ENCODE measurements around the gene CGB1. TPM values are rescaled to one million over a fixed set of nuclear protein-coding genes. Genes with fewer than 3 reads are reported as not detected.

CGB1 gene
- total and polyA plus RNA-seq, 9 of the 15 experiments (the other 6 are each of a cell fraction or from before 2014, with no cell fraction given) = not detected

- no peak for TF ChIP-seq ZNF212 (CRISPR knock-in tag; IDR thresholded peaks at IDR 0.05)
- TF ChIP-seq CREBBP (IDR thresholded peaks at IDR 0.05; ENCODE audit: low read depth, low read length) = no peak
- peak; percentile 87 to 89 for TF ChIP-seq NRF1 (conservative IDR thresholded peaks at IDR 0.05 in 1 of 2, IDR thresholded peaks at IDR 0.05 in 1 of 2)
- TF ChIP-seq ZMIZ1 (IDR thresholded peaks at IDR 0.05; ENCODE audit: low read depth in 2 of 2, low read length in 2 of 2) = peak in 1 of 2 experiments; percentile 48; a peak in 1 of 4 replicates
- peak; percentile 86 for TF ChIP-seq XRCC5 (IDR thresholded peaks at IDR 0.05; ENCODE audit: low read depth, low read length)
- TF ChIP-seq PHB2 (IDR thresholded peaks at IDR 0.05; ENCODE audit: low read depth) = no peak
- no peak for TF ChIP-seq ZNF3 (CRISPR knock-in tag; IDR thresholded peaks at IDR 0.05)
- no peak for TF ChIP-seq ZNF436 (CRISPR knock-in tag; IDR thresholded peaks at IDR 0.05)
- TF ChIP-seq CBFA2T3 (IDR thresholded peaks at IDR 0.05) = no peak
- peak; percentile 82 for TF ChIP-seq PML (IDR thresholded peaks at IDR 0.05; ENCODE audit: low read length)
- TF ChIP-seq ELF4 (CRISPR knock-in tag; IDR thresholded peaks at IDR 0.05) = 0 out of 2 replicates have a peak, but pooled peaks have one; percentile 50
- peak; percentile 91 for TF ChIP-seq ZNF764 (CRISPR knock-in tag; IDR thresholded peaks at IDR 0.05; ENCODE audit: low read depth)
- no peak for TF ChIP-seq ZNF41 (CRISPR knock-in tag; conservative IDR thresholded peaks at IDR 0.05)
- no peak for TF ChIP-seq MCM5 (IDR thresholded peaks at IDR 0.05; ENCODE audit: low read depth)
- no peak for TF ChIP-seq RBM14 (IDR thresholded peaks at IDR 0.05; ENCODE audit: borderline replicate concordance, insufficient read depth, low read depth, low read length)
- no peak for TF ChIP-seq HLTF (IDR thresholded peaks at IDR 0.05)
- TF ChIP-seq MAFK (IDR thresholded peaks at IDR 0.05; ENCODE audit: low read length) = no peak
- TF ChIP-seq ZNF24 (IDR thresholded peaks at IDR 0.05) = no peak
- TF ChIP-seq XRCC4 (IDR thresholded peaks at IDR 0.05; ENCODE audit: extremely low read depth, insufficient read depth, insufficient read length) = no peak
- TF ChIP-seq CREB3 (tag; conservative IDR thresholded peaks at IDR 0.05; ENCODE audit: low read depth) = no peak
- TF ChIP-seq ID3 (CRISPR knock-in tag; IDR thresholded peaks at IDR 0.05) = no peak
- TF ChIP-seq ID3 (tag; IDR thresholded peaks at IDR 0.05) = no peak
- TF ChIP-seq ZNF561 (CRISPR knock-in tag; conservative IDR thresholded peaks at IDR 0.05) = no peak
Measured at GRCh38 chr19:48993175-48994034, 43.3 kb downstream of the CGB1 start, which contains the start of the genes GYS1 and RUVBL2 (continued).

All from K562 (cell line).